Measurements from ENCODE around the gene LRP4.

GRCh38 chr11:46903846-46904245, 14.5 kb downstream of the LRP4 start:
- TF ChIP-seq CTCF (IDR thresholded peaks at IDR 0.05) (no peak), POLR2A (IDR thresholded peaks at IDR 0.05) (no peak)

All from body of pancreas (tissue), 4 donors.